B cell (primary cell): ENCODE results near the gene TBCC. TPM values are rescaled to one million over a fixed set of nuclear protein-coding genes. Genes with fewer than 3 reads are reported as not detected.

Experiments
- ATAC-seq: fragments of 200-7000 bp; cut with Tn5 transposase; one replicate; pipeline ENCODE4 v1.10.0; 2021; ENCODE audit warnings: low read depth, mild to moderate bottlenecking, moderate number of reproducible peaks, moderate library complexity
- CTCF ChIA-PET: fragments of 350-600 bp; sonication (Branson Sonifier 250); formaldehyde crosslinking; loops from one replicate; lab custom pipeline; 2021; ENCODE audit warnings: antibody characterized with exemption, inconsistent platforms; lab: Charles Lee
- POLR2A ChIA-PET: fragments of 350-600 bp; sonication (Branson Sonifier 250); formaldehyde crosslinking; loops from one replicate; lab custom pipeline; 2021; ENCODE audit warnings: antibody characterized with exemption; lab: Charles Lee
- DNase-seq: peaks from one replicate; pipeline ENCODE4 v3.0.0; 2013
- H2AFZ ChIP-seq: 2 replicates; pipeline ENCODE4 v1.6.1; 2012; ENCODE audit warnings: mild to moderate bottlenecking, low read depth, low read length; ENCODE audit not compliant: insufficient read depth, poor library complexity, severe bottlenecking
- H3K27ac ChIP-seq, 2 donors: 1 replicate in 1 of 2; 2 replicates in 1 of 2; pipeline ENCODE4 v1.5.1; 2012 to 2013; ENCODE audit warnings: low read length in 2 of 2, mild to moderate bottlenecking in 2 of 2, moderate library complexity in 1 of 2
- H3K27me3 ChIP-seq, 4 experiments: fragments of 200-600 bp in 1 of 4; sonication (generic) in 1 of 4; replicated peaks in 1 of 4; 1 replicate in 2 of 4; 2 replicates in 2 of 4; pipeline versions ENCODE4 v1.6.1 to v1.7.0; 2013 to 2016; ENCODE audit warnings: low read length in 3 of 4, mild to moderate bottlenecking in 2 of 4, mixed read lengths in 1 of 4, moderate library complexity in 1 of 4; ENCODE audit not compliant: insufficient read depth in 4 of 4, control insufficient read depth in 3 of 4; ENCODE audit errors: control extremely low read depth in 1 of 4
- H3K36me3 ChIP-seq, 2 experiments: replicated peaks in 1 of 2; 1 replicate in 1 of 2; 2 replicates in 1 of 2; pipeline versions ENCODE4 v1.6.1 to v1.7.1; 2013; ENCODE audit warnings: low read length in 1 of 2; ENCODE audit not compliant: insufficient read depth in 2 of 2, control insufficient read depth in 1 of 2; ENCODE audit errors: control extremely low read depth in 1 of 2, extremely low read depth in 1 of 2
- H3K4me1 ChIP-seq, 2 donors: fragments of 200-600 bp in 1 of 2; sonication (generic) in 1 of 2; 1 replicate in 1 of 2; 2 replicates in 1 of 2; pipeline versions ENCODE4 v1.5.1 to v1.6.1; 2013 to 2017; ENCODE audit warnings: low read length in 2 of 2; ENCODE audit not compliant: control insufficient read depth in 2 of 2, insufficient read depth in 2 of 2
- H3K4me2 ChIP-seq: replicated peaks from 2 replicates; pipeline ENCODE3; 2012; ENCODE audit warnings: mild to moderate bottlenecking, low read depth, low read length; ENCODE audit not compliant: poor library complexity, severe bottlenecking
- H3K4me3 ChIP-seq, 5 experiments: fragments of 200-600 bp in 1 of 5; sonication (generic) in 1 of 5; 1 replicate in 3 of 5; 2 replicates in 2 of 5; pipeline versions ENCODE4 v1.5.1 to v1.7.0; 2011 to 2016; ENCODE audit warnings: low read length in 4 of 5, mild to moderate bottlenecking in 4 of 5, low read depth in 2 of 5, control low read depth in 1 of 5, moderate library complexity in 1 of 5; ENCODE audit not compliant: insufficient read depth in 1 of 5; ENCODE audit errors: control extremely low read depth in 1 of 5, extremely low read depth in 1 of 5
- H3K79me2 ChIP-seq: fragments of 200-600 bp; sonication (generic); one replicate; pipeline ENCODE4 v1.6.0; 2016; ENCODE audit warnings: low read length; ENCODE audit not compliant: control insufficient read depth, insufficient read depth
- H3K9ac ChIP-seq: fragments of 200-600 bp; sonication (generic); 2 replicates; pipeline ENCODE4 v1.6.1; 2017; ENCODE audit warnings: mild to moderate bottlenecking, low read length, moderate library complexity
- H3K9me3 ChIP-seq, 3 donors: one replicate each; pipeline versions ENCODE4 v1.6.1 to v1.7.1; 2013; ENCODE audit warnings: low read length in 2 of 3; ENCODE audit not compliant: control insufficient read depth in 2 of 3, insufficient read depth in 1 of 3; ENCODE audit errors: control extremely low read depth in 1 of 3
- H4K20me1 ChIP-seq: 2 replicates; pipeline ENCODE4 v1.6.0; 2012; ENCODE audit warnings: mild to moderate bottlenecking, low read length; ENCODE audit not compliant: insufficient read depth, control insufficient read depth, poor library complexity, severe bottlenecking
- H3K27ac Mint-ChIP-seq: one replicate; pipeline ENCODE4 v1.8.0; 2021; ENCODE audit warnings: mixed read lengths
- H3K27me3 Mint-ChIP-seq: one replicate; pipeline ENCODE4 v1.8.0; 2021; ENCODE audit warnings: mixed read lengths
- H3K4me1 Mint-ChIP-seq: one replicate; pipeline ENCODE4 v1.8.0; 2021; ENCODE audit warnings: mixed read lengths
- H3K4me3 Mint-ChIP-seq: one replicate; pipeline ENCODE4 v1.8.0; 2021; ENCODE audit warnings: mixed read lengths
- H3K9me3 Mint-ChIP-seq: one replicate; pipeline ENCODE4 v1.8.0; 2022; ENCODE audit warnings: mixed read lengths; ENCODE audit not compliant: insufficient read depth
- EZH2 ChIP-seq: IDR thresholded peaks from 2 replicates; pipeline ENCODE4 v1.6.1; 2012; ENCODE audit warnings: borderline replicate concordance, low read depth, mild to moderate bottlenecking, moderate library complexity, low read length; ENCODE audit not compliant: insufficient read depth, poor library complexity, severe bottlenecking
- WGBS: methylation state at CpG from one replicate; pipeline ENCODE4 v1.1.5; 2013; ENCODE audit warnings: missing lambda C conversion rate; ENCODE audit not compliant: insufficient coverage; 5-methylcytosine and 5-hydroxymethylcytosine counted together
- intact Hi-C: fragments of 100-400 bp; cut with micrococcal nuclease; formaldehyde crosslinking; loops from one replicate; pipeline ENCODE4 v1.10.0; 2022
- polyA plus RNA-seq: library from polyadenylated mRNA; depleted of rRNA; stranded (reverse); fragments of >200 nt; gene quantifications from 2 replicates; pipeline ENCODE4 v1.2.3, GENCODE V29; 2012
- total RNA-seq, 2 donors: library from RNA; stranded (reverse); fragments of 120-200 nt in 1 of 2; gene quantifications; 1 replicate in 1 of 2; 2 replicates in 1 of 2; pipeline versions ENCODE4 v1.2.3 to v1.2.4, GENCODE V29; 2013 to 2022
- TF ChIP-seq, protein P1 (sequence below): fragments of 200-600 bp; IDR thresholded peaks from one replicate; pipeline ENCODE4 v1.8.0; 2022; ENCODE audit warnings: antibody characterized with exemption, mild to moderate bottlenecking

The TBCC gene
- total and polyA plus RNA-seq, 2 donors (not counting 1 experiment from before 2014, with no cell fraction given) = 35.7 to 55.7 TPM

- no peak for ATAC-seq
- Histone ChIP-seq H3K9ac (no peak overlapping the region), H2AFZ (no peak overlapping the region), H3K9me3 (no peaks in the 10 kb centered on the region), H4K20me1 (peaks cover 13% of the 10 kb centered on the region), H3K4me2 (peak overlapping the region; percentile 80), H3K27me3 (no peaks in the 10 kb centered on the region), H3K4me1 (peaks cover 46 to 48% of the 10 kb centered on the region in 2 donors), H3K4me3 (peak overlapping the region in 1 of 5 experiments; percentile 7), H3K36me3 (peaks cover 2 to 5% of the 10 kb centered on the region in 2 experiments), H3K79me2 (peaks cover 86% of the 10 kb centered on the region), H3K27ac (peak overlapping the region in 1 of 2 donors; percentile 41)
- Mint-ChIP-seq H3K4me1 (peaks cover 42% of the 10 kb centered on the region), H3K27ac (no peak overlapping the region), H3K27me3 (no peaks in the 10 kb centered on the region), H3K9me3 (no peaks in the 10 kb centered on the region), H3K4me3 (no peak overlapping the region)
- ChIA-PET CTCF (no interaction called here), POLR2A (interaction anchor here (8.9 kb wide), 1 partner anchor 16 kb away, joined by 198 read pairs; no protein-coding TSS in a partner anchor)
- intact Hi-C loops = loop anchor here (10.0 kb wide), 1 partner anchor 222 kb away; the partner anchor contains the start of gene UBR2
- TF ChIP-seq, protein P1, sequence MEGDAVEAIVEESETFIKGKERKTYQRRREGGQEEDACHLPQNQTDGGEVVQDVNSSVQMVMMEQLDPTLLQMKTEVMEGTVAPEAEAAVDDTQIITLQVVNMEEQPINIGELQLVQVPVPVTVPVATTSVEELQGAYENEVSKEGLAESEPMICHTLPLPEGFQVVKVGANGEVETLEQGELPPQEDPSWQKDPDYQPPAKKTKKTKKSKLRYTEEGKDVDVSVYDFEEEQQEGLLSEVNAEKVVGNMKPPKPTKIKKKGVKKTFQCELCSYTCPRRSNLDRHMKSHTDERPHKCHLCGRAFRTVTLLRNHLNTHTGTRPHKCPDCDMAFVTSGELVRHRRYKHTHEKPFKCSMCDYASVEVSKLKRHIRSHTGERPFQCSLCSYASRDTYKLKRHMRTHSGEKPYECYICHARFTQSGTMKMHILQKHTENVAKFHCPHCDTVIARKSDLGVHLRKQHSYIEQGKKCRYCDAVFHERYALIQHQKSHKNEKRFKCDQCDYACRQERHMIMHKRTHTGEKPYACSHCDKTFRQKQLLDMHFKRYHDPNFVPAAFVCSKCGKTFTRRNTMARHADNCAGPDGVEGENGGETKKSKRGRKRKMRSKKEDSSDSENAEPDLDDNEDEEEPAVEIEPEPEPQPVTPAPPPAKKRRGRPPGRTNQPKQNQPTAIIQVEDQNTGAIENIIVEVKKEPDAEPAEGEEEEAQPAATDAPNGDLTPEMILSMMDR = no peak
- TF ChIP-seq EZH2 = no peak
- DNase-seq = no peak
- 64% methylated on average over 2 of the region's 2 CpGs for WGBS
Observed at GRCh38 chr6:42787063-42787472, 41.2 kb upstream of the TBCC start.

DNA sequence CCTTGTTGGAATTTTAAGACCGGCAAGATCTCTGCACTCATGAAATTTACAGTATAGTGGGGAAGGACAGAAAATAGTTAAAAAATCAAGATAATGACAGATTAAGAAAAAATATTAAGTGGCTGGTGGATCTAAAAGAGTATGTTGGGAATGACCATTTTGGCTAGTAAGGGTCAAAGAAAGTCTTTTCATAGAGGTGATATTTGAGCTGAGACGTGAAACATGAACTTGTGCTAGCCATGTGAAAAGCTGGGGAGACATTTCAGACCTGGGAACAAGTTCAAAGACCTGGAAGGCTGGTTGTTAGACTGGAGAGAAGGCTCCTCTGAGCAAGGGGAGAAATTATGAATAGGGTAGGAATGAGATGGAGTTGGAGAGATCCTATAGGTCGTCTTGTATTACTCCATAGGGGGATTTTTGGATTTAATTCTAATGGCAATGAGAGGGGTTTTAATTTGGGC is 40.7 kb upstream of the TBCC start:
- Histone ChIP-seq H2AFZ (no peak overlapping the region), H4K20me1 (peaks cover 13% of the 10 kb centered on the region), H3K79me2 (peaks cover 88% of the 10 kb centered on the region), H3K4me1 (peaks cover 46 to 48% of the 10 kb centered on the region in 2 donors), H3K27ac (peak overlapping the region; percentile 24 to 41), H3K4me2 (peak overlapping the region; percentile 80), H3K27me3 (no peaks in the 10 kb centered on the region), H3K36me3 (peaks cover 2 to 5% of the 10 kb centered on the region in 2 experiments), H3K9me3 (no peaks in the 10 kb centered on the region), H3K9ac (no peak overlapping the region), H3K4me3 (no peak overlapping the region)
- no peak overlapping the region for H3K27ac Mint-ChIP-seq
- no peaks in the 10 kb centered on the region for H3K9me3 Mint-ChIP-seq
- ATAC-seq (no peak), DNase-seq (no peak)
- POLR2A ChIA-PET = interaction anchor here (6.3 to 8.9 kb wide), 2 partner anchors 16 to 40 kb away, joined by 198 to 426 read pairs; partner anchors contain the start of gene TBCC
- WGBS = 95% methylated on average over 2 of the region's 3 CpGs
- TF ChIP-seq, protein P1 = peak; percentile 1
- TF ChIP-seq EZH2 = no peak
- H3K4me3 Mint-ChIP-seq = no peak overlapping the region
- H3K4me1 Mint-ChIP-seq = peaks cover 39% of the 10 kb centered on the region
- CTCF ChIA-PET = no interaction called here
- intact Hi-C loops = loop anchor here (10.0 kb wide), 1 partner anchor 222 kb away; the partner anchor contains the start of gene UBR2
- H3K27me3 Mint-ChIP-seq = no peaks in the 10 kb centered on the region
